C4-2B (cell line): ENCODE data around the gene PDE9A.
"Not testable (repeated sequence)": the region's sequence is repeated elsewhere in the genome, so short reads cannot be mapped to it uniquely, and the experiment has no call there.

Experiments
- H3K27ac ChIP-seq: fragments of 450-650 bp; 2 replicates; pipeline ENCODE4 v1.5.1; 2017
- ZFX ChIP-seq: fragments of 450-650 bp; IDR thresholded peaks from 2 replicates; pipeline ENCODE4 v1.6.1; 2017
- TF ChIP-seq, protein P1 (sequence below): fragments of 450-650 bp; conservative IDR thresholded peaks from 2 replicates; pipeline ENCODE4 v1.5.1; 2017; ENCODE audit warnings: mild to moderate bottlenecking

The PDE9A gene

DNA sequence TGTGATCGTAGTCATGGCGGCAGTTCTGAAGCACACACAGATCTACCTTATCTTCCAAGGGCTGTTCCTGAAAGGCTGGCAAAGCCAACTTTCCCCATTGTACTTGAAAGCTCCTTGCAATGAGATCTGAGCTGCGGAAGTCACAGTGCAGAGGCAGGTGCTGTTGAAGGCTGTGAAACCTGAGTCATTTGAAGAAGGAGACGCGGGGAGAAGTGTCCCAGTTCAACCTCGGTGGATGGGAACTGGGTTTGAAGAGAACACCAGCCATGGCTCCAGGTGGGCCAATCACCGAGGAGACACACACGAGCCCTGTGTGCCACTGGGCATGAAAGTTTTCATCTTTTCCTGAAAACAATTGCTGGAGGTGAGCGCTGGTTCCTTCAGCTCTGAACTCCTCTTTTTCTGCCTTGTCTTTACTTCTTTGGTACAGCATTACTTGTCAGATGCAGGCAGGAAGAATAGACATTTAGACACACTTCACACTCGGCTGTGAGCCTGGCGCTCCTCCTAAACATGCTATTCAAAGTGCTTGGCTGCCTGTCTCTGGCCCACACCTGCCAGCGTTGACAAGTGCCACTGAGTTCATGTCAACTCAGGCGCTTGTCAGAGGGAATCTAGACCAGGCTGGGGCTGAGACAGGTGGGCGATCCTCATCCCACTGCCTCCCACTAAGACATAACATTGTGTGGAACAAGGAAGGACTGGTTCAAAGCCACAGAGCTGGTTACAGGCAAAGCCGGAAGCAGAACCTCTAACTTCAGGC is 25.7 kb upstream of the PDE9A start:
- TF ChIP-seq, protein P1, sequence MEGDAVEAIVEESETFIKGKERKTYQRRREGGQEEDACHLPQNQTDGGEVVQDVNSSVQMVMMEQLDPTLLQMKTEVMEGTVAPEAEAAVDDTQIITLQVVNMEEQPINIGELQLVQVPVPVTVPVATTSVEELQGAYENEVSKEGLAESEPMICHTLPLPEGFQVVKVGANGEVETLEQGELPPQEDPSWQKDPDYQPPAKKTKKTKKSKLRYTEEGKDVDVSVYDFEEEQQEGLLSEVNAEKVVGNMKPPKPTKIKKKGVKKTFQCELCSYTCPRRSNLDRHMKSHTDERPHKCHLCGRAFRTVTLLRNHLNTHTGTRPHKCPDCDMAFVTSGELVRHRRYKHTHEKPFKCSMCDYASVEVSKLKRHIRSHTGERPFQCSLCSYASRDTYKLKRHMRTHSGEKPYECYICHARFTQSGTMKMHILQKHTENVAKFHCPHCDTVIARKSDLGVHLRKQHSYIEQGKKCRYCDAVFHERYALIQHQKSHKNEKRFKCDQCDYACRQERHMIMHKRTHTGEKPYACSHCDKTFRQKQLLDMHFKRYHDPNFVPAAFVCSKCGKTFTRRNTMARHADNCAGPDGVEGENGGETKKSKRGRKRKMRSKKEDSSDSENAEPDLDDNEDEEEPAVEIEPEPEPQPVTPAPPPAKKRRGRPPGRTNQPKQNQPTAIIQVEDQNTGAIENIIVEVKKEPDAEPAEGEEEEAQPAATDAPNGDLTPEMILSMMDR: no peak
- no peak for TF ChIP-seq ZFX
- H3K27ac ChIP-seq: no peak overlapping the region

DNA sequence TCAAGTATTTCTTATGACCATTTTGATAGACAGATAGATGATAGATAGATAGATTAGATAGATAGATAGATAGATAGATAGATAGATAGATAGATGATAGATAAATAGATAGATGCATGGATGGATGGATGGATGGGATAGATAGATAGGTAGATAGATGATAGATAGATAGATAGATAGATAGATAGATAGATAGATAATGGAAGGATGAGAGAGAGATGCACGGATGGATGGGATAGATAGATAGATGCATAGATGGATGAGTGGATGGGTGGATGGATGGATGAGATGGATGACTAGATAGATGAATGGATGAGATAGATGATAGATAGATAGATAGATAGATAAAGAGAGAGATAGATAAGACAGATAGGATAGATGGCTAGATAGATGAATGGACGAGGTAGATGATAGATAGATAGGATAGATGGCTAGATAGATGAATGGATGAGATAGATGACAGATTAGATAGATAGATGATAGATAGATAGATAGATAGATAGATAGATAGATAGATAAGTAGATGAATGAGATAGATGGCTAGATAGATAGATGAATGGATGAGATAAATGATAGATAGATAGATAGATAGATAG is 24.9 kb upstream of the PDE9A start:
- not testable (repeated sequence) for H3K27ac ChIP-seq

DNA sequence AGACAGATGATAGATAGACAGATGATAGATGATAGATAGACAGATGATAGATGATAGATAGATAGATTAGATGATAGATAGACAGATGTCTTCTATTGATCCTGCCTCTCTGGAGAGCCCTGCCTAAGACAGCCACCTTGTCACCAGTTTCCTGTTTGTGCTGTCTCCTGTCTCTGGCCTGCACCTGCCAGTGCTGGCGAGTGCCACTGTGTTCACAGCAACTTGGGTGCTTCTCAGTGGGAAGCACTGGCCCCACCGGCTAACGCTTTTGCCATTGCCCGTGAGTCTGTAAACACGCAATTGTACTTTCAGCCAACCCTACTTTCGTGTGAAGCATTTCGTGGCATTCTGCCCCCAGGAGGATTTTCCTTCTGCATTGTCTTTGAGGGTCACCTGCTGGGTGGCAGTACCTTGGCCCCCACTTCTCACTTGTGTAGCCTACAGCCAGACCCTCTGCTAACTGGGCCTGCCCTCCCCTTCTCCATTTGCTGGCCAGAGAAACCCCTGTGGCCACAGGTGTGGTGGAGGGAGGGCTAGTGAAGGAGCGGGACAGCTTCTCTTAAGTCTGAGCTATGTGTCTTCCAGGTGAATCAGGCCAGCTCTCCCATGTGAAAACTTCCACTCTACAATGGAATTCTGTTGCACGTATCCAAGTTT is 23.4 kb upstream of the PDE9A start:
- no peak overlapping the region for H3K27ac ChIP-seq
- no peak for TF ChIP-seq ZFX
- TF ChIP-seq, protein P1: no peak

DNA sequence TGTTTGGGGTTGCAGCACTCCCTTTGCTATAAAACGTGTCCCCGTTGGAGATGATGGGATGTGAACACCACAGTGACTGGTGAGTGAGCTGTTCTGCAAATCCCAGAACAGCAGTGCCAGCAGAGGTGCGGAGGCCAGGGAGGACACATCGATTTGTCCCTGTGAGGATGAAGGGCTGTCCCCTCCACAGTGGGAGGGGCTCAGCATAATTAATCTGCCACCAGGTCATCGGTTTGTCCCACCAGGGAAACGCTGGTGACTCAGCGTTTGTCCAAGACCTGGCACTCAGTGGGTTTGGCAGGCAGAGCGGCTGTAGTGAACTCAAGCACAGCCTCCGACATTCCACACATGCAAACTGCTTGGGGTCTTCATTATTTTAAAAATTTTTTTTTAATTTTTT is 22.8 kb upstream of the PDE9A start:
- TF ChIP-seq, protein P1: no peak
- TF ChIP-seq ZFX: no peak
- H3K27ac ChIP-seq: no peak overlapping the region

DNA sequence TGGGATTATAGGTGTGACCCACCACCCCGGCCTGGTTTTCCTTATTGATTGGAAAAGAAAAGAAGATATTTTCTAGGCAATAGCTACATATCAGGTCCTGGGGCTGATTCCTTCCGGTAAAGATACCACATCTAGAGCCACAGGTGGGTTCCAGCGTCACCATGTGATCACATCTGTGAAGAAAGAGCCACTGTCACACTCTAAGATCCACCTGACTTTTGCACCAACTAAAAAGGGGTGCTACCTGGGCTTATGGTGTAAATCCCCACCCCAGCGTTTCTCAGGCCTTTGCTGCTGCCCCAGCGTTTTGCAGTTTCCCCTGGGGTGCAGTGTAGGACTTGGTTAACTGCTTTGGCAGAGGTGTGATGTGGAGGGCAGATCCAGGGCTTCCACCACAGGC is 22.3 kb upstream of the PDE9A start:
- H3K27ac ChIP-seq: no peak overlapping the region
- no peak for TF ChIP-seq ZFX
- TF ChIP-seq, protein P1: no peak

DNA sequence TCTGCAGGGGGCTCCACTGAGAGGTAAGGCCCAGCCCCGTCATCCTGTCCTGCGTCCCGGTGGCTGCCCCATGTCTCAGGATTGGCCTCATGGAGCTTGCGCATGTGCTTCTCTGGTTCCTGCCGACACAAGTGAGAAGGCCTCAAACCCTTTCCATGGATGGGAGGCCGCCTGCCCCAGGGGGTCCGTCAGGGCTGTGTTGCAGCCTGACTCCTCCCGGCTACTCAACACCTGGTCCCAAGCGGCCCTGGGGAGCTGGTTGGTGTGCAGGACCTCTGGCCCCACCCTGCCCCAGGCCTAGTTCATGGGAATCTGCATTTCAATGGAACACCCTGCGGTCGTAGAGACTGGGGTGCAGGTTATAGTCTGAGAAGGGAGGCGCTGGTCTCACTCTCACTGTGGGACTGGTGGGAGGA is 21.1 kb upstream of the PDE9A start:
- no peak overlapping the region for H3K27ac ChIP-seq
- no peak for TF ChIP-seq ZFX
- TF ChIP-seq, protein P1: no peak

DNA sequence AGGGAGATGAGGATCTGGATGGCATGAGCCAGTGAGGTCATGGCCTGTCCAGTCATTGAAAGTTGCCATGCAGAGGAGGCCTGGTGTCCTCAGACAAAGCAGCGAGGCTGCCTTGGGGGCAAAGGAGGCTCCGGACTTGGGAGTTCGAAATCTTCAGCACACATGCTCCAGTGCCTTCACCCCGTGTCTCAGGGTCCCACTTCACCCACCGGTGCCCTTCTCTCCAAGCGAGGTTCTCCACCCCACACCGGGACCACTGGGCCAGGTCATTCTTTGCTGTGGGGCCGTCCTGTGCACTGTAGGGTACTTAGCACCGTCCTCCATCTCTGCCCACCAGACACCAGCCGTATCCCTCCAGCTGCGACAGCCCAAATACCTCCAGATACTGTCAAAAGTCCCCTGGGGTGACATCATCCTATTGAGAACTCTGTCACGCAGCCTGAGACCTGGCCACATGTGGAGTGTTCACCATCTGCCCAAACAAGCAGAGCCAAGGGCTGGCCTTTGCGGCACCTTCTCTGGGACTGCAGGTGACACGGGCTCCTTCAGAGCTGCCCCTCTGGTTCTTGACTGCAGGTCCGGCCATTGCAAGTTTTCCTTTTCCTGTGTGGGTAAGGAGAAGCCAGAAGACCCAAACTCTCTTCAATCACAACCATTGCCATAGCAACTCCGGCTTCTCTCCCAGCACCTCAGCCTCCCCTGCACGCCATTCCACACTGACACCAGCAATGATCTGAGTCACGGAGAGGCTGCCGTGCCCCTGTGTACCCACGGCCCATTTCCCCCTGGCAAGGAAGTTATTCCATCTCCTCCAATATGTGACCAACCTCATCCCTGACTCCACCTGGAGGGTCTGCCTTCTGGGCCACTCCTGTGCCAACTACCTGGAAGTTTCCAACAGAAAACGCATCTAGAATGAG is 20.4 kb upstream of the PDE9A start:
- no peak overlapping the region for H3K27ac ChIP-seq
- TF ChIP-seq, protein P1: no peak
- TF ChIP-seq ZFX: no peak
